Measurements from ENCODE around the gene EXOC2. TPM values are rescaled to one million over a fixed set of nuclear protein-coding genes. Genes with fewer than 3 reads are reported as not detected.

EXOC2 gene
- polyA plus RNA-seq, 1 donor (not counting 4 experiments of a cell fraction or from before 2014, with no cell fraction given), result 28.4 TPM

DNA sequence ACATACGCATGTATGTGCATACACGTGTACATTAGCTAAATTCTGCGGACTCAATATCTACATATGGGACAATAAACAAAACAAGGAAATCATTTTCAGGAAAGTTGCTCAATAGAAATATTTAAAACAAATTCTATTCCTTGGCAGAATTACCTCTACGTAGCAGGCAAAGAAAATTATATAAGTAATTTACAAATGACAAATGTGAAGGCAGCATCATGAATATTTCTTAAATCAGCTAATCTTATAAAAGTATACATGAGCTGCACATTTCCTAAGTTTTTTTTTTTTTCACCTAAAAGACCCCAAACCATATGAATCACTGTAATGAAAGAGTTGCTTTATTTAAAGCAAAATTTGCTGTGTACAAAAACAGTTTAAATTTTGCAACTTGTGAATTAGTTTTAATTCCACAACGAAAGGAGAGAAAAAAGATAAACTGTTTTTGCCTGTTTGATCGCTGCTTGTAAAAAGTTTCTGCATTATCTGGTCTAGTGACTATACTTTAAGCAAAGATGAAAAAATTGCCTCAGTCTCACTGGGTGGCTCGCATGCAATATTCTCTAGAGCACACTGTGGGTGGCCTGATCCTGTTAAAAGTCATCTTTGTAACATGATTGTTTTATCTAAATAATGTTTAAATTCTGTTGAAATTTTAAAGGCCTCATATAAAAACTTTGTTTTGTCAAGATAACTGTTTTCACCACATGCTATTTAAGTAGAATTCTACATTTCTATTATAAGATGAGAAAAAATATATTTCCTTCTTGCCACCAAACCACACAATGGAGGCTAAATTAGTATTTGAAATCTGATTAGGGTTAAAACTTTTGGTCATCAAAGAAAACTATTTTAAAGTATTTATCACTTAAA lies 93.1 kb downstream of the EXOC2 start:
- H3K79me2 ChIP-seq (ENCODE audit: control insufficient read depth, insufficient read depth, low read length), result no peaks in the 10 kb centered on the region
- H3K9me1 ChIP-seq (ENCODE audit: control insufficient read depth, extremely low read depth, insufficient read depth, low read length), result no peaks in the 10 kb centered on the region

DNA sequence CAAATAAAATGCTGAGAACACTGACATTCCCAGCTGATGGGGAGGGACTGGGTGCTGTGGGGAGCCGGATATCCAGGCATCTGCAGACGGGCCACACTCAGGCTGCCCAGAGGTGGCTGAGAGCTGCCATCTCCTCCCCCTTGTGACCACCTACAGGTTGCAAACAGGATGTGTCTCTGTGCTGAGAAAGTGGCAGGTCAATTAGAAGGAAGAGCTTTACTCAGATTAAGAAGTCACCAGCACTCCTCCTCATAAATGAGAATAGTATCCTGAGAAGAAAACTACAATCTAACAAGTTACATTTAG lies 99.1 kb downstream of the EXOC2 start:
- Histone ChIP-seq H3K4me1 (ENCODE audit: control insufficient read depth, extremely low read depth, insufficient read depth, low read length) (no peaks in the 10 kb centered on the region), H3K27ac (ENCODE audit: control insufficient read depth, insufficient read depth, low read length) (no peak overlapping the region), H2AFZ (ENCODE audit: control insufficient read depth, low read length) (no peak overlapping the region), H3K79me2 (ENCODE audit: control insufficient read depth, insufficient read depth, low read length) (no peaks in the 10 kb centered on the region), H3K9me3 (ENCODE audit: control insufficient read depth, low read depth, low read length) (no peaks in the 10 kb centered on the region), H3K9ac (ENCODE audit: control insufficient read depth, extremely low read depth, insufficient read depth, low read length) (no peak overlapping the region), H3K27me3 (ENCODE audit: control insufficient read depth, extremely low read depth, insufficient read depth, low read length) (no peaks in the 10 kb centered on the region), H3K9me1 (ENCODE audit: control insufficient read depth, extremely low read depth, insufficient read depth, low read length) (no peaks in the 10 kb centered on the region), H3K36me3 (ENCODE audit: control insufficient read depth in 2 of 2, extremely low read depth in 1 of 2, insufficient read depth in 2 of 2, low read length in 2 of 2) (peaks cover 9 to 16% of the 10 kb centered on the region in 2 experiments), H3K4me2 (ENCODE audit: control insufficient read depth, extremely low read depth, insufficient read depth, low read depth, low read length) (no peak overlapping the region), H4K20me1 (ENCODE audit: control insufficient read depth, extremely low read depth, insufficient read depth, low read length) (no peaks in the 10 kb centered on the region), H3K4me3 (ENCODE audit: control insufficient read depth in 2 of 3, extremely low read depth in 1 of 3, insufficient read depth in 2 of 3, low read depth in 1 of 3, low read length in 3 of 3) (no peak overlapping the region)
- TF ChIP-seq EZH2 (IDR thresholded peaks at IDR 0.05; ENCODE audit: low read length), result no peak
- TF ChIP-seq, protein P1, sequence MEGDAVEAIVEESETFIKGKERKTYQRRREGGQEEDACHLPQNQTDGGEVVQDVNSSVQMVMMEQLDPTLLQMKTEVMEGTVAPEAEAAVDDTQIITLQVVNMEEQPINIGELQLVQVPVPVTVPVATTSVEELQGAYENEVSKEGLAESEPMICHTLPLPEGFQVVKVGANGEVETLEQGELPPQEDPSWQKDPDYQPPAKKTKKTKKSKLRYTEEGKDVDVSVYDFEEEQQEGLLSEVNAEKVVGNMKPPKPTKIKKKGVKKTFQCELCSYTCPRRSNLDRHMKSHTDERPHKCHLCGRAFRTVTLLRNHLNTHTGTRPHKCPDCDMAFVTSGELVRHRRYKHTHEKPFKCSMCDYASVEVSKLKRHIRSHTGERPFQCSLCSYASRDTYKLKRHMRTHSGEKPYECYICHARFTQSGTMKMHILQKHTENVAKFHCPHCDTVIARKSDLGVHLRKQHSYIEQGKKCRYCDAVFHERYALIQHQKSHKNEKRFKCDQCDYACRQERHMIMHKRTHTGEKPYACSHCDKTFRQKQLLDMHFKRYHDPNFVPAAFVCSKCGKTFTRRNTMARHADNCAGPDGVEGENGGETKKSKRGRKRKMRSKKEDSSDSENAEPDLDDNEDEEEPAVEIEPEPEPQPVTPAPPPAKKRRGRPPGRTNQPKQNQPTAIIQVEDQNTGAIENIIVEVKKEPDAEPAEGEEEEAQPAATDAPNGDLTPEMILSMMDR (optimal IDR thresholded peaks at IDR 0.05 in 1 of 3, IDR thresholded peaks at IDR 0.05 in 1 of 3, conservative IDR thresholded peaks at IDR 0.05 in 1 of 3; ENCODE audit: extremely low read depth in 1 of 3, insufficient read depth in 2 of 3, low read length in 3 of 3), result no peak
- no peak for FAIRE-seq
- dilution Hi-C loops (cut with MboI; ENCODE audit: extremely low pct_ligation_motif_present, low sequenced_read_pairs), result no loop called here
- DNase-seq (ENCODE audit: low read depth, low spot score), result no peak

More for the DNA sequence above, 93.1 kb downstream of the EXOC2 start:
- no peak overlapping the region for H3K9ac ChIP-seq (ENCODE audit: control insufficient read depth, extremely low read depth, insufficient read depth, low read length)
- H3K4me2 ChIP-seq (ENCODE audit: control insufficient read depth, extremely low read depth, insufficient read depth, low read depth, low read length), result no peak overlapping the region
- no peak overlapping the region for H3K4me3 ChIP-seq (ENCODE audit: control insufficient read depth in 2 of 3, extremely low read depth in 1 of 3, insufficient read depth in 2 of 3, low read depth in 1 of 3, low read length in 3 of 3)
- no peaks in the 10 kb centered on the region for H3K27me3 ChIP-seq (ENCODE audit: control insufficient read depth, extremely low read depth, insufficient read depth, low read length)
- no peak overlapping the region for H3K27ac ChIP-seq (ENCODE audit: control insufficient read depth, insufficient read depth, low read length)
- FAIRE-seq, result no peak
- dilution Hi-C loops (cut with MboI; ENCODE audit: extremely low pct_ligation_motif_present, low sequenced_read_pairs), result no loop called here
- H3K9me3 ChIP-seq (ENCODE audit: control insufficient read depth, low read depth, low read length), result no peaks in the 10 kb centered on the region
- H4K20me1 ChIP-seq (ENCODE audit: control insufficient read depth, extremely low read depth, insufficient read depth, low read length), result no peaks in the 10 kb centered on the region
- no peaks in the 10 kb centered on the region for H3K4me1 ChIP-seq (ENCODE audit: control insufficient read depth, extremely low read depth, insufficient read depth, low read length)
- no peak for DNase-seq (ENCODE audit: low read depth, low spot score)
- H3K36me3 ChIP-seq (ENCODE audit: control insufficient read depth in 2 of 2, extremely low read depth in 1 of 2, insufficient read depth in 2 of 2, low read length in 2 of 2), result peaks cover 7 to 9% of the 10 kb centered on the region in 2 experiments
- no peak overlapping the region for H2AFZ ChIP-seq (ENCODE audit: control insufficient read depth, low read length)
- TF ChIP-seq, protein P1 (optimal IDR thresholded peaks at IDR 0.05 in 1 of 3, IDR thresholded peaks at IDR 0.05 in 1 of 3, conservative IDR thresholded peaks at IDR 0.05 in 1 of 3; ENCODE audit: extremely low read depth in 1 of 3, insufficient read depth in 2 of 3, low read length in 3 of 3), result no peak
- TF ChIP-seq EZH2 (IDR thresholded peaks at IDR 0.05; ENCODE audit: low read length), result no peak

All from keratinocyte (primary cell).